Osteocyte (in vitro differentiated cells): ENCODE data around the gene INPP4A. TPM values are rescaled to one million over a fixed set of nuclear protein-coding genes. Genes with fewer than 3 reads are reported as not detected.

Experiments
- DNase-seq: peaks from one replicate; pipeline ENCODE4 v3.0.0; 2021; ENCODE audit warnings: mixed read lengths; ENCODE audit not compliant: unreplicated experiment; ENCODE audit errors: extremely low spot score
- H3K27ac Mint-ChIP-seq: one replicate; pipeline ENCODE4 v1.8.0; 2021; ENCODE audit warnings: mild to moderate bottlenecking, mixed read lengths; ENCODE audit not compliant: unreplicated experiment
- H3K27me3 Mint-ChIP-seq: one replicate; pipeline ENCODE4 v1.8.0; 2021; ENCODE audit warnings: mixed read lengths; ENCODE audit not compliant: unreplicated experiment
- H3K36me3 Mint-ChIP-seq: one replicate; pipeline ENCODE4 v1.8.0; 2021; ENCODE audit warnings: mixed read lengths; ENCODE audit not compliant: unreplicated experiment
- H3K4me1 Mint-ChIP-seq: one replicate; pipeline ENCODE4 v1.8.0; 2021; ENCODE audit warnings: mixed read lengths; ENCODE audit not compliant: unreplicated experiment
- H3K4me3 Mint-ChIP-seq: one replicate; pipeline ENCODE4 v1.8.0; 2021; ENCODE audit warnings: mild to moderate bottlenecking, moderate library complexity, mixed read lengths; ENCODE audit not compliant: unreplicated experiment
- H3K9me3 Mint-ChIP-seq: one replicate; pipeline ENCODE4 v1.8.0; 2021; ENCODE audit warnings: mixed read lengths; ENCODE audit not compliant: unreplicated experiment
- total RNA-seq: library from RNA; stranded (reverse); gene quantifications from 2 replicates; pipeline ENCODE4 v1.2.1, GENCODE V29; 2021
- TF ChIP-seq, protein P1 (sequence below): fragments of 200-600 bp; sonication (generic); IDR thresholded peaks from 2 replicates; pipeline ENCODE4 v1.5.0; 2021; ENCODE audit warnings: antibody characterized with exemption, mild to moderate bottlenecking, moderate library complexity

The INPP4A gene
- total RNA-seq, 1 donor from 2014 or later = 31.4 TPM

GRCh38 chr2:98503481-98504105, 58.9 kb downstream of the INPP4A start:
- H3K27ac Mint-ChIP-seq = no peak overlapping the region
- peaks cover 7% of the 10 kb centered on the region for H3K36me3 Mint-ChIP-seq
- no peaks in the 10 kb centered on the region for H3K27me3 Mint-ChIP-seq
- DNase-seq = no peak
- TF ChIP-seq, protein P1, sequence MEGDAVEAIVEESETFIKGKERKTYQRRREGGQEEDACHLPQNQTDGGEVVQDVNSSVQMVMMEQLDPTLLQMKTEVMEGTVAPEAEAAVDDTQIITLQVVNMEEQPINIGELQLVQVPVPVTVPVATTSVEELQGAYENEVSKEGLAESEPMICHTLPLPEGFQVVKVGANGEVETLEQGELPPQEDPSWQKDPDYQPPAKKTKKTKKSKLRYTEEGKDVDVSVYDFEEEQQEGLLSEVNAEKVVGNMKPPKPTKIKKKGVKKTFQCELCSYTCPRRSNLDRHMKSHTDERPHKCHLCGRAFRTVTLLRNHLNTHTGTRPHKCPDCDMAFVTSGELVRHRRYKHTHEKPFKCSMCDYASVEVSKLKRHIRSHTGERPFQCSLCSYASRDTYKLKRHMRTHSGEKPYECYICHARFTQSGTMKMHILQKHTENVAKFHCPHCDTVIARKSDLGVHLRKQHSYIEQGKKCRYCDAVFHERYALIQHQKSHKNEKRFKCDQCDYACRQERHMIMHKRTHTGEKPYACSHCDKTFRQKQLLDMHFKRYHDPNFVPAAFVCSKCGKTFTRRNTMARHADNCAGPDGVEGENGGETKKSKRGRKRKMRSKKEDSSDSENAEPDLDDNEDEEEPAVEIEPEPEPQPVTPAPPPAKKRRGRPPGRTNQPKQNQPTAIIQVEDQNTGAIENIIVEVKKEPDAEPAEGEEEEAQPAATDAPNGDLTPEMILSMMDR = no peak
- no peaks in the 10 kb centered on the region for H3K9me3 Mint-ChIP-seq
- no peak overlapping the region for H3K4me3 Mint-ChIP-seq
- peaks cover 18% of the 10 kb centered on the region for H3K4me1 Mint-ChIP-seq

GRCh38 chr2:98504381-98505109, 59.9 kb downstream of the INPP4A start:
- no peaks in the 10 kb centered on the region for H3K9me3 Mint-ChIP-seq
- TF ChIP-seq, protein P1 = no peak
- H3K4me3 Mint-ChIP-seq = no peak overlapping the region
- H3K36me3 Mint-ChIP-seq = peaks cover 7% of the 10 kb centered on the region
- peaks cover 12% of the 10 kb centered on the region for H3K4me1 Mint-ChIP-seq
- no peak overlapping the region for H3K27ac Mint-ChIP-seq
- H3K27me3 Mint-ChIP-seq = no peaks in the 10 kb centered on the region
- DNase-seq = no peak

DNA sequence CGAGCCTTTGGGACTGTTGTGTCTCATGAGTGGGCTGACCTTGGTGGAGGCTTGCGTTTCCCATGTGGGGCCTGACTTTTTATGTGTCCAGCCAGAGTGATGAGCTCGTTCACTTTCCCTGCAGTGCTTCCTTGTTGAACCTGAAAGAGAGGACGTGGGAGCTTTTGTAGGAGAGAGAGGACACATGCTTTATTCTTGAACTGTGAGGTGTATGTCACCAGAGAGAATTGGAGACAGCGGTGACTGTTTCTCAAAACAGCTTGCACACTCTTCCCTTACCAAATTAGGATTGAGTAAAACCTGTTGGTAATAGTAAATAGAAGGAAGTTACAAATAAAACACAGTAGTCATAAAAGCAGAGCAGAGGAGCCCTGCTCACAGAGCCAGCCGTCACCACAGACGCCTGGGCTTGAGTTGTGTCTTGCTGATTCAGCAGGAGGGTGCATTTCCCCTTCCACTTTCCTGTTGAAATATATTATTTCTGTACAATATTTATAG, 60.7 kb downstream of the INPP4A start:
- Mint-ChIP-seq H3K27me3 (no peaks in the 10 kb centered on the region), H3K9me3 (no peaks in the 10 kb centered on the region), H3K4me3 (no peak overlapping the region), H3K27ac (no peak overlapping the region), H3K36me3 (peaks cover 7% of the 10 kb centered on the region), H3K4me1 (peaks cover 12% of the 10 kb centered on the region)
- DNase-seq = no peak
- TF ChIP-seq, protein P1 = no peak

GRCh38 chr2:98505971-98506664, 61.5 kb downstream of the INPP4A start:
- Mint-ChIP-seq H3K27ac (no peak overlapping the region), H3K9me3 (no peaks in the 10 kb centered on the region), H3K4me1 (peaks cover 12% of the 10 kb centered on the region), H3K36me3 (peaks cover 7% of the 10 kb centered on the region), H3K4me3 (no peak overlapping the region), H3K27me3 (no peaks in the 10 kb centered on the region)
- DNase-seq = no peak
- TF ChIP-seq, protein P1 = no peak

DNA sequence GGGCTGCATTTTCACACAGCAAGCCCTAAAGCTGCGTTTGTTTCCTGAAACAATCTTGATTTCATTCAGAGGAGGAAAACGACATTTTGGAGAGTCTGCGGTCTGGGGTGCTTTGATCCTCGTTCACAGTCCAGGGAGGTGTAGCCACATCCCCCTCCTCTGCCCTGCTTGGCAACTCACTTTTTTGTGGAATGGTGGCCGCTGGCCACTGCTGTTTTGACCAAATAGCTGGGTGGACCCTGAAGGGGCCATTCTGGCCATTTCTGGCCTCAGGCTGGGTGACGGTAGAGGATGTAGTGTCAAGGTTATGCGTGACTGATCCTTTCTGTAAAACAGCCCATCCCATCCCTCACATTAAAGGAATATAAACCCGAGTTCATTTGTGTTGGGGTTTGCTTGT, 62.2 kb downstream of the INPP4A start:
- Mint-ChIP-seq H3K4me1 (peaks cover 12% of the 10 kb centered on the region), H3K9me3 (no peaks in the 10 kb centered on the region), H3K4me3 (no peak overlapping the region), H3K27me3 (no peaks in the 10 kb centered on the region), H3K27ac (no peak overlapping the region), H3K36me3 (peaks cover 7% of the 10 kb centered on the region)
- no peak for DNase-seq
- TF ChIP-seq, protein P1 = no peak
